ENCODE data around the gene TFCP2L1.
"Not testable (repeated sequence)": the region's sequence is repeated elsewhere in the genome, so short reads cannot be mapped to it uniquely, and the experiment has no call there.

Gene TFCP2L1

DNA sequence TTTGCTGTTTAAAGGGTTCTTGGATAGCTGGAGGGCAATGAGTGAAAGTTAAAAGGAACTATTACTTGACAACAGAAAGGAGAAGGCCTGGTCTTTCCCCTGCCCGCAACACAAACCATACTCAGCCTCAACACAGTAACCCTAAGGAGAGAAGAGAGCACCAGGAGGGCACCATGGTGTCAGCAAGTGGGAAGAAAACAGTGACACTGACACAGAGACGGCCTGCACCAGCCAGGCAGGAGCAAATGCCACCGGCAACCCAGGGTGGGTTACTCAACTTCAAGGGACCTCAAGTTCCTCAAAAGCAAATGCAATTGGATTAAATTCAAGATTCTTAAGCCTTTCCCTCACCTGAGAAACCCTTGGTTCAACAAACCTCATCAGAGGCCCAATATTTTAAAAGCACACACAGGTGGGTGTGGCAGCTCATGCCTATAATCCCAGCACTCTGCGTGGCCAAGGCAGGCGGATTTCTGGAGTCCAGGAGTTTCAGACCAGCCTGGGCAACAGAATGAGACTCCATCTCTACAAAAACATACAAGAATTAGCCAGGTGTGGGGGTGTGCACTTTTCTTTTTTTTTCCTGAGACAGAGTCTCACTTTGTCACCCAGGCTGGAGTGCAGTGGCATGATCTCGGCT is 52.3 kb downstream of the TFCP2L1 start:
- H3K36me3 ChIP-seq (ENCODE audit: control insufficient read depth, insufficient read depth, low read length), result no peaks in the 10 kb centered on the region
- H3K4me3 ChIP-seq (replicated peaks; ENCODE audit: low read depth, low read length), result no peak overlapping the region
- H3K27me3 ChIP-seq (replicated peaks; ENCODE audit: control insufficient read depth, insufficient read depth, low read length), result peaks cover 1% of the 10 kb centered on the region
- no peak for DNase-seq (ENCODE audit: extremely low read depth, insufficient read length)
- TF ChIP-seq, protein P1, sequence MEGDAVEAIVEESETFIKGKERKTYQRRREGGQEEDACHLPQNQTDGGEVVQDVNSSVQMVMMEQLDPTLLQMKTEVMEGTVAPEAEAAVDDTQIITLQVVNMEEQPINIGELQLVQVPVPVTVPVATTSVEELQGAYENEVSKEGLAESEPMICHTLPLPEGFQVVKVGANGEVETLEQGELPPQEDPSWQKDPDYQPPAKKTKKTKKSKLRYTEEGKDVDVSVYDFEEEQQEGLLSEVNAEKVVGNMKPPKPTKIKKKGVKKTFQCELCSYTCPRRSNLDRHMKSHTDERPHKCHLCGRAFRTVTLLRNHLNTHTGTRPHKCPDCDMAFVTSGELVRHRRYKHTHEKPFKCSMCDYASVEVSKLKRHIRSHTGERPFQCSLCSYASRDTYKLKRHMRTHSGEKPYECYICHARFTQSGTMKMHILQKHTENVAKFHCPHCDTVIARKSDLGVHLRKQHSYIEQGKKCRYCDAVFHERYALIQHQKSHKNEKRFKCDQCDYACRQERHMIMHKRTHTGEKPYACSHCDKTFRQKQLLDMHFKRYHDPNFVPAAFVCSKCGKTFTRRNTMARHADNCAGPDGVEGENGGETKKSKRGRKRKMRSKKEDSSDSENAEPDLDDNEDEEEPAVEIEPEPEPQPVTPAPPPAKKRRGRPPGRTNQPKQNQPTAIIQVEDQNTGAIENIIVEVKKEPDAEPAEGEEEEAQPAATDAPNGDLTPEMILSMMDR (IDR thresholded peaks at IDR 0.05; ENCODE audit: insufficient read depth, low read length, poor library complexity, severe bottlenecking), result no peak

- no peak overlapping the region for H3K4me3 ChIP-seq (replicated peaks; ENCODE audit: low read depth, low read length)
- DNase-seq (ENCODE audit: extremely low read depth, insufficient read length), result no peak
- no peaks in the 10 kb centered on the region for H3K36me3 ChIP-seq (ENCODE audit: control insufficient read depth, insufficient read depth, low read length)
- H3K27me3 ChIP-seq (replicated peaks; ENCODE audit: control insufficient read depth, insufficient read depth, low read length), result peaks cover 1% of the 10 kb centered on the region; the same call in 1 of the 2 replicates
- TF ChIP-seq, protein P1 (IDR thresholded peaks at IDR 0.05; ENCODE audit: insufficient read depth, low read length, poor library complexity, severe bottlenecking), result no peak
Observed at GRCh38 chr2:121231385-121232000, 53.5 kb downstream of the TFCP2L1 start.

GRCh38 chr2:121228521-121228920 is 56.5 kb downstream of the TFCP2L1 start:
- DNase-seq (ENCODE audit: extremely low read depth, insufficient read length), result no peak
- TF ChIP-seq, protein P1 (IDR thresholded peaks at IDR 0.05; ENCODE audit: insufficient read depth, low read length, poor library complexity, severe bottlenecking), result no peak
- Histone ChIP-seq H3K4me3 (replicated peaks; ENCODE audit: low read depth, low read length) (no peak overlapping the region), H3K36me3 (ENCODE audit: control insufficient read depth, insufficient read depth, low read length) (no peaks in the 10 kb centered on the region), H3K27me3 (replicated peaks; ENCODE audit: control insufficient read depth, insufficient read depth, low read length) (peaks cover 1% of the 10 kb centered on the region; the same call in 1 of the 2 replicates)

GRCh38 chr2:121227381-121228144 is 57.4 kb downstream of the TFCP2L1 start:
- H3K27me3 ChIP-seq (replicated peaks; ENCODE audit: control insufficient read depth, insufficient read depth, low read length); H3K36me3 ChIP-seq (ENCODE audit: control insufficient read depth, insufficient read depth, low read length); DNase-seq (ENCODE audit: extremely low read depth, insufficient read length); H3K4me3 ChIP-seq (replicated peaks; ENCODE audit: low read depth, low read length): not testable (repeated sequence)

DNA sequence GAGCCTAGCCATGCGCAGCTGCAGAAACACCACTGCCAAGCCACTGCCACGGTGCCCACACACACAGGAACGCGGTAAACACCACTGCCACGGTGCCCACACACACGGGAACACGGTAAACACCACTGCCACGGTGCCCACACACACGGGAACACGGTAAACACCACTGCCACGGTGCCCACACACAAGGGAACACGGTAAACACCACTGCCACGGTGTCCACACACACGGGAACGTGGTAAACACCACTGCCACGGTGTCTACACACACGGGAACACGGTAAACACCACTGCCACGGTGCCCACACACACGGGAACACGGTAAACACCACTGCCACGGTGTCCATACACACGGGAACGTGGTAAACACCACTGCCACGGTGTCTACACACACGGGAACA is 59.3 kb downstream of the TFCP2L1 start:
- H3K36me3 ChIP-seq (ENCODE audit: control insufficient read depth, insufficient read depth, low read length); DNase-seq (ENCODE audit: extremely low read depth, insufficient read length); H3K27me3 ChIP-seq (replicated peaks; ENCODE audit: control insufficient read depth, insufficient read depth, low read length); H3K4me3 ChIP-seq (replicated peaks; ENCODE audit: low read depth, low read length): not testable (repeated sequence)

DNA sequence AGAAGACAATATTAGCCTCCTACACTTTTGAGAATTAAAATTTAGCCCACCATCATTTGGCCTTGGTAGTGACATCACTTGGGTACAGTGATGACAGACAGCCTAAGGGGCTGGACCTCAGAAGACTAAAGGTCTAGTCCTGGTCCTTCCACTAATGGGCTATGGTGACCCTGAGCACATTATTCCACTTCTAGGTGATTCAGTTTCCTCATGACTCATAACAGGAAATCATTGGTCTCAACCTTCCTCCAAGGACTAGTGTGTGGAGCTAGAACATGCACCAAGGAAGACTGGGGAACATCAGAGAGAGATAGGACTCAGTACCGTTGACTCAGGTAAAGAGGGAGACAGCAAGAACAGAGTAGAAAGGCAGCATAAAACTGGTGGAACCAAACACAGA is 64.0 kb downstream of the TFCP2L1 start:
- no peak overlapping the region for H3K4me3 ChIP-seq (replicated peaks; ENCODE audit: low read depth, low read length)
- H3K36me3 ChIP-seq (ENCODE audit: control insufficient read depth, insufficient read depth, low read length), result no peaks in the 10 kb centered on the region
- TF ChIP-seq, protein P1 (IDR thresholded peaks at IDR 0.05; ENCODE audit: insufficient read depth, low read length, poor library complexity, severe bottlenecking), result no peak
- no peaks in the 10 kb centered on the region; the same call in none of the 2 replicates for H3K27me3 ChIP-seq (replicated peaks; ENCODE audit: control insufficient read depth, insufficient read depth, low read length)
- no peak for DNase-seq (ENCODE audit: extremely low read depth, insufficient read length)
